ENCODE results near the gene SEPSECS. TPM values are rescaled to one million over a fixed set of nuclear protein-coding genes. Genes with fewer than 3 reads are reported as not detected.

SEPSECS gene
- total RNA-seq, 1 experiment from 2014 or later, result 4.0 TPM

DNA sequence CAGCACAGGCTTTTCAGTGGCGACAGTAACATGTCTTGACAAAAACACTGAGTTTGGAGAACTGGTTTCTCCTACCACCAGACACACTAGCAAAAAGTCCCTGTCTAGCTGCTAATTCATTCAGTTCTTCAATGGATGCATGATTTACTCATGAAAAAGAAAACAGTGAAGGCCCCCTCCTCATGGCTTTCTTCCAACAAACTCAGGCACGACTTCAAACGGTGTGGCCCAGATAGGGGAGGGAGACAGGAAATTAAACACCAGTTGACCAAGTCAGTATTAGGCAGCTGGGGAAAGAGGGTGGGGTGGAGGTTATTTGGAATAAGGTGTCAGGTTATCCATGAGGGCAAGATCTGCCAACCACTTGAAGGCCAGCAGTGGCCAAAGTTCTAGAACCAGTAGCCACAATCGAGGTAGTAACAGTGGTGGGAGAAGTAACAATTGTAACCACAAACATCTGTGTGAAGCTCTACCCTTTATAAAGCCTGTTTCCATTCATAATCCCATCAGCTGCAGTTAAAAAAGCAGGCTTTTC is 60.2 kb downstream of the SEPSECS start:
- H3K27me3 ChIP-seq (ENCODE audit: control insufficient read depth, insufficient read depth, low read length), result no peaks in the 10 kb centered on the region
- no TSS peak for BruUV-seq (replicated peaks)

DNA sequence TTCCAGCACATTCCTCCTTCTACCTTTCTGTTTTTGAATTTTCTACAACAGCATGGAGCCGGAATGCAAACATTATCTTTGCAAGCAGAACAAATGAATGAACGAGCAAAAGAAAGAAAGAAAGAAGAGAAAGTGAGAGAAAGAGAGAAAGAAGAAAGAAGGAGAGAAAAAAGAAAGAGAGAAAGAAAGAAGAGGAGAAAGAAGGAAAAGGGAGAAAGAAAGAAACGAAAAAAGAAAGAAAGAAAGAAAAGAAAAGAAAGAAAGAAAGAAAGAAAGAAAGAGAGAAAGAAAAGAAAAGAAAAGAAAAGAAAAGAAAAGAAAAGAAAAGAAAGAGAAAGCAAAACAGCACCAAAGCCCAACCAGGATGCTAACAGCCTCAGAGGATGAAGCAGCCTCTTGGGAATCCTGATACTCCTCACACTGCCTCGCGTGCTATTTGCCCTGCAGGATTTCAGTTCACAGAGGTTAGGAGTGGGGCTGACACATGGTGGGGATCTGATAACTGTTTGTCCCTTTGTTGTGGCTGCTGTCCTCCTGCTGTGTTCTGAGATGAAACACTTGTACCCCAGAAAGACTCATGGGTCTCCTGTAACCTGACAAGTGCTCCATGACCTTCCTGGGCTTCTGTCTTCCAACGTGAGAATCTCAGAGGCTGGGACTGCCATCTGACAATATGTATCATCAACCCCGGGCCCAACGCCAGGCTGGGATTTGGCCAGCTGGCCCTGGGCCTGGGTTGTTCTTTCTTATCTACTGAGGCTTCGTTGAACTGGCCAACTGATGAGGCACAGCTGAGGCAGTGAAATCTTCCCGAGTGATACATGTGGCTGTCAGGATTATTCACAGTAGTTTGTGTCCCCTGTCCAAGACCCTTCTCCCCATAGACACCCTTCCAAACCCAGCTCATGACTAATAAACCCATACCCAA is 61.0 kb downstream of the SEPSECS start:
- H3K4me1 ChIP-seq (ENCODE audit: control insufficient read depth, insufficient read depth, low read length), result no peaks in the 10 kb centered on the region
- no TSS peak for BruUV-seq (replicated peaks)
- POLR2A ChIA-PET, result no interaction called here
- no peaks in the 10 kb centered on the region for H3K36me3 ChIP-seq (ENCODE audit: control insufficient read depth, insufficient read depth, low read length)
- no peaks in the 10 kb centered on the region for H3K27me3 ChIP-seq (ENCODE audit: control insufficient read depth, insufficient read depth, low read length)
- ATAC-seq (no peak), DNase-seq (ENCODE audit: low read depth, low spot score) (no peak)
- in situ Hi-C loops (cut with HindIII; ENCODE audit: low pct_unique_long_range_greater_than_20kb, low sequenced_read_pairs) (no loop called here), intact Hi-C loops (cut with micrococcal nuclease; ENCODE audit: unreplicated experiment) (no loop called here)
- no peak for TF ChIP-seq POLR2AphosphoS5 (IDR thresholded peaks at IDR 0.05; ENCODE audit: low read depth, low read length)
- no peak for TF ChIP-seq TCF7L2 (IDR thresholded peaks at IDR 0.05; ENCODE audit: low read depth, low read length)
- TF ChIP-seq, protein P1, sequence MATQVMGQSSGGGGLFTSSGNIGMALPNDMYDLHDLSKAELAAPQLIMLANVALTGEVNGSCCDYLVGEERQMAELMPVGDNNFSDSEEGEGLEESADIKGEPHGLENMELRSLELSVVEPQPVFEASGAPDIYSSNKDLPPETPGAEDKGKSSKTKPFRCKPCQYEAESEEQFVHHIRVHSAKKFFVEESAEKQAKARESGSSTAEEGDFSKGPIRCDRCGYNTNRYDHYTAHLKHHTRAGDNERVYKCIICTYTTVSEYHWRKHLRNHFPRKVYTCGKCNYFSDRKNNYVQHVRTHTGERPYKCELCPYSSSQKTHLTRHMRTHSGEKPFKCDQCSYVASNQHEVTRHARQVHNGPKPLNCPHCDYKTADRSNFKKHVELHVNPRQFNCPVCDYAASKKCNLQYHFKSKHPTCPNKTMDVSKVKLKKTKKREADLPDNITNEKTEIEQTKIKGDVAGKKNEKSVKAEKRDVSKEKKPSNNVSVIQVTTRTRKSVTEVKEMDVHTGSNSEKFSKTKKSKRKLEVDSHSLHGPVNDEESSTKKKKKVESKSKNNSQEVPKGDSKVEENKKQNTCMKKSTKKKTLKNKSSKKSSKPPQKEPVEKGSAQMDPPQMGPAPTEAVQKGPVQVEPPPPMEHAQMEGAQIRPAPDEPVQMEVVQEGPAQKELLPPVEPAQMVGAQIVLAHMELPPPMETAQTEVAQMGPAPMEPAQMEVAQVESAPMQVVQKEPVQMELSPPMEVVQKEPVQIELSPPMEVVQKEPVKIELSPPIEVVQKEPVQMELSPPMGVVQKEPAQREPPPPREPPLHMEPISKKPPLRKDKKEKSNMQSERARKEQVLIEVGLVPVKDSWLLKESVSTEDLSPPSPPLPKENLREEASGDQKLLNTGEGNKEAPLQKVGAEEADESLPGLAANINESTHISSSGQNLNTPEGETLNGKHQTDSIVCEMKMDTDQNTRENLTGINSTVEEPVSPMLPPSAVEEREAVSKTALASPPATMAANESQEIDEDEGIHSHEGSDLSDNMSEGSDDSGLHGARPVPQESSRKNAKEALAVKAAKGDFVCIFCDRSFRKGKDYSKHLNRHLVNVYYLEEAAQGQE (IDR thresholded peaks at IDR 0.05; ENCODE audit: insufficient read depth in 1 of 2, low read depth in 2 of 2, low read length in 1 of 2), result no peak
- no peak for TF ChIP-seq CTCF (IDR thresholded peaks at IDR 0.05)
- no peak for TF ChIP-seq SIN3A (IDR thresholded peaks at IDR 0.05; ENCODE audit: borderline replicate concordance, insufficient read depth, low read depth, low read length)
- H3K9me3 ChIP-seq (ENCODE audit: control insufficient read depth, insufficient read depth, low read depth, low read length), result no peaks in the 10 kb centered on the region
- no peak overlapping the region for H3K4me3 ChIP-seq (ENCODE audit: low read depth in 2 of 2, low read length in 2 of 2)
- H3K27ac ChIP-seq (ENCODE audit: low read length), result no peak overlapping the region
- CTCF ChIA-PET, result no interaction called here

More for the DNA sequence above, 60.2 kb downstream of the SEPSECS start:
- no peaks in the 10 kb centered on the region for H3K9me3 ChIP-seq (ENCODE audit: control insufficient read depth, insufficient read depth, low read depth, low read length)
- intact Hi-C loops (cut with micrococcal nuclease; ENCODE audit: unreplicated experiment), result no loop called here
- no peaks in the 10 kb centered on the region for H3K4me1 ChIP-seq (ENCODE audit: control insufficient read depth, insufficient read depth, low read length)
- ATAC-seq (no peak), DNase-seq (ENCODE audit: low read depth, low spot score) (no peak)
- no peak overlapping the region for H3K4me3 ChIP-seq (ENCODE audit: low read depth in 2 of 2, low read length in 2 of 2)
- ChIA-PET CTCF (no interaction called here), POLR2A (no interaction called here)
- no peak for TF ChIP-seq TCF7L2 (IDR thresholded peaks at IDR 0.05; ENCODE audit: low read depth, low read length)
- TF ChIP-seq, protein P1 (IDR thresholded peaks at IDR 0.05; ENCODE audit: insufficient read depth in 1 of 2, low read depth in 2 of 2, low read length in 1 of 2), result no peak
- no peak for TF ChIP-seq CTCF (IDR thresholded peaks at IDR 0.05)
- no peak for TF ChIP-seq POLR2AphosphoS5 (IDR thresholded peaks at IDR 0.05; ENCODE audit: low read depth, low read length)
- no peak for TF ChIP-seq SIN3A (IDR thresholded peaks at IDR 0.05; ENCODE audit: borderline replicate concordance, insufficient read depth, low read depth, low read length)
- in situ Hi-C loops (cut with HindIII; ENCODE audit: low pct_unique_long_range_greater_than_20kb, low sequenced_read_pairs), result no loop called here
- H3K27ac ChIP-seq (ENCODE audit: low read length), result no peak overlapping the region
- no peaks in the 10 kb centered on the region for H3K36me3 ChIP-seq (ENCODE audit: control insufficient read depth, insufficient read depth, low read length)

Data from Panc1 (cell line).